HepG2 (cell line): Measurements from ENCODE around the gene NLRP5. TPM values are rescaled to one million over a fixed set of nuclear protein-coding genes. Genes with fewer than 3 reads are reported as not detected.

Source experiments
- ATAC-seq: fragments of 200-7000 bp; cut with Tn5 transposase; 3 replicates; pipeline ENCODE4 v1.9.1; 2020; ENCODE audit warnings: mild to moderate bottlenecking, moderate library complexity
- BruUV-seq: library from RNA; stranded (reverse); fragments of 400-500 nt; replicated peaks from 2 replicates; lab custom pipeline; 2021; lab: Mats Ljungman, UMichigan
- CTCF ChIA-PET: fragments of 300-600 bp; formaldehyde crosslinking; extraction: SDS; loops from one replicate; lab custom pipeline; 2021; ENCODE audit warnings: low total read pairs, inconsistent platforms, low intra/inter-chr PET ratio; lab: Yijun Ruan, JAX
- POLR2A ChIA-PET: fragments of 350-600 bp; sonication (Branson Sonifier 250); formaldehyde crosslinking; loops from one replicate; lab custom pipeline; 2020; ENCODE audit warnings: antibody characterized with exemption, inconsistent platforms; lab: Yijun Ruan, JAX
- DNase-seq: peaks from one replicate; pipeline ENCODE4 v3.0.0-alpha.2; 2015; ENCODE audit warnings: low spot score
- FAIRE-seq: peaks from 3 replicates; lab custom pipeline; 2011; peaks lifted over from hg19 to GRCh38; lab: Jason Lieb, UNC
- H2AFZ ChIP-seq: one replicate; pipeline ENCODE4 v1.6.1; 2011; ENCODE audit warnings: low read length, inconsistent platforms
- H3K27ac ChIP-seq: fragments of 300-600 bp; 3 replicates; pipeline ENCODE4 v1.8.0; 2011; ENCODE audit warnings: mixed run types, mild to moderate bottlenecking, mixed read lengths, low read length, inconsistent platforms; ENCODE audit not compliant: insufficient read depth; ENCODE audit errors: extremely low read length
- H3K27me3 ChIP-seq, 2 experiments: fragments of 200-600 bp in 1 of 2; 2 replicates in 1 of 2; 3 replicates in 1 of 2; pipeline versions ENCODE4 v1.6.0 to v1.8.0; 2011; ENCODE audit warnings: low read length in 2 of 2, mild to moderate bottlenecking in 2 of 2, moderate library complexity in 2 of 2, inconsistent platforms in 1 of 2; ENCODE audit not compliant: insufficient read depth in 2 of 2, control insufficient read depth in 1 of 2
- H3K36me3 ChIP-seq, 2 experiments: fragments of 200-600 bp in 1 of 2; replicated peaks in 1 of 2; 2 replicates in 1 of 2; 3 replicates in 1 of 2; pipeline versions ENCODE4 v1.5.1 to v1.8.0; 2011; ENCODE audit warnings: low read length in 2 of 2, inconsistent platforms in 1 of 2; ENCODE audit not compliant: insufficient read depth in 2 of 2, control insufficient read depth in 1 of 2
- H3K4me1 ChIP-seq: 2 replicates; pipeline ENCODE4 v1.5.1; 2012; ENCODE audit warnings: low read length, inconsistent platforms; ENCODE audit not compliant: insufficient read depth
- H3K4me2 ChIP-seq: 2 replicates; pipeline ENCODE4 v1.6.0; 2011; ENCODE audit warnings: low read depth, low read length, inconsistent platforms
- H3K4me3 ChIP-seq, 3 experiments: fragments of 200-600 bp in 1 of 3; sonication (generic), shearing (Covaris generic) in 1 of 3; replicated peaks in 1 of 3; 2 replicates each; pipeline ENCODE4 v1.5.1; 2011 to 2016; ENCODE audit warnings: low read length in 3 of 3, inconsistent platforms in 2 of 3, low read depth in 2 of 3, mild to moderate bottlenecking in 2 of 3, control low read depth in 1 of 3, mixed read lengths in 1 of 3; ENCODE audit not compliant: insufficient read depth in 1 of 3
- H3K79me2 ChIP-seq: one replicate; pipeline ENCODE4 v1.6.1; 2011; ENCODE audit warnings: low read length, inconsistent platforms; ENCODE audit not compliant: insufficient read depth
- H3K9ac ChIP-seq: 2 replicates; pipeline ENCODE4 v1.6.0; 2011; ENCODE audit warnings: mild to moderate bottlenecking, low read depth, low read length, inconsistent platforms; ENCODE audit not compliant: insufficient read depth
- H3K9me3 ChIP-seq: 2 replicates; pipeline ENCODE4 v1.5.1; 2012; ENCODE audit warnings: mild to moderate bottlenecking, low read length
- H4K20me1 ChIP-seq: 2 replicates; pipeline ENCODE4 v1.6.0; 2011; ENCODE audit warnings: inconsistent platforms, mild to moderate bottlenecking, low read length, moderate library complexity; ENCODE audit not compliant: insufficient read depth
- HDAC2 ChIP-seq: sonication (generic); formaldehyde crosslinking; IDR thresholded peaks from 2 replicates; pipeline ENCODE4 v1.4.0; 2020; ENCODE audit warnings: missing genetic modification reagents
- JDP2 ChIP-seq: sonication (generic); formaldehyde crosslinking; IDR thresholded peaks from 2 replicates; pipeline ENCODE4 v1.8.1; 2022; ENCODE audit warnings: missing genetic modification reagents, borderline replicate concordance
- PAF1 ChIP-seq: IDR thresholded peaks from 2 replicates; pipeline ENCODE4 v1.6.1; 2016; ENCODE audit warnings: missing genetic modification reagents, missing compliant biosample characterization
- PAX8 ChIP-seq: sonication (generic); formaldehyde crosslinking; IDR thresholded peaks from 2 replicates; pipeline ENCODE4 v1.8.0; 2022; ENCODE audit warnings: mild to moderate bottlenecking, missing genetic modification reagents, borderline replicate concordance
- ZNF136 ChIP-seq: sonication (generic); formaldehyde crosslinking; IDR thresholded peaks from 2 replicates; pipeline ENCODE4 v1.8.1; 2022; ENCODE audit warnings: low read depth, mild to moderate bottlenecking, moderate library complexity, missing genetic modification reagents
- ZNF333 ChIP-seq: sonication (generic); formaldehyde crosslinking; IDR thresholded peaks from 2 replicates; pipeline ENCODE4 v1.4.0; 2020; ENCODE audit warnings: mild to moderate bottlenecking, missing genetic modification reagents, borderline replicate concordance
- ZNF407 ChIP-seq: sonication (generic); formaldehyde crosslinking; IDR thresholded peaks from one replicate; pipeline ENCODE4 v1.5.1; 2020; ENCODE audit warnings: mild to moderate bottlenecking, missing genetic modification reagents; ENCODE audit errors: not compliant biosample characterization
- ZNF674 ChIP-seq: sonication (generic); formaldehyde crosslinking; IDR thresholded peaks from 2 replicates; pipeline ENCODE4 v1.5.0; 2020; ENCODE audit warnings: low read depth, mild to moderate bottlenecking, missing genetic modification reagents
- ZNF704 ChIP-seq: sonication (generic); formaldehyde crosslinking; IDR thresholded peaks from 2 replicates; pipeline ENCODE4 v1.8.1; 2023; ENCODE audit warnings: mild to moderate bottlenecking, inconsistent platforms, moderate library complexity, missing genetic modification reagents, borderline replicate concordance
- WGBS: methylation state at CpG from one replicate; pipeline ENCODE4 v1.1.6; 2017; ENCODE audit warnings: low lambda C conversion rate; 5-methylcytosine and 5-hydroxymethylcytosine counted together
- in situ Hi-C: cut with HindIII; loops from 2 replicates; pipeline ENCODE4 v1.10.0; 2017; ENCODE audit warnings: low pct_unique_long_range_greater_than_20kb; ENCODE audit not compliant: extremely low pct_ligation_motif_present
- intact Hi-C: fragments of 100-400 bp; cut with micrococcal nuclease; formaldehyde crosslinking; loops from one replicate; pipeline ENCODE4 v1.10.0; 2022; ENCODE audit not compliant: unreplicated experiment
- polyA plus RNA-seq, 8 experiments: library from polyadenylated mRNA; depleted of rRNA in 3 of 8; stranded (reverse) in 7 of 8; unstranded in 1 of 8; fragments of >200 nt; fragmentation: Illumina TruSeq in 4 of 8; extraction: Trizol in 4 of 8; gene quantifications; 2 replicates each; pipeline versions ENCODE4 v1.2.1 to v1.2.3, GENCODE V29; 2011 to 2016; ENCODE audit warnings: low read depth in 4 of 8, missing spikeins in 1 of 8, mixed read lengths in 1 of 8; ENCODE audit not compliant: insufficient read depth in 1 of 8
- total RNA-seq, 5 experiments: library from RNA; depleted of rRNA; stranded (reverse); fragments of >200 nt; fragmentation: Illumina TruSeq; extraction: Trizol; gene quantifications; 2 replicates each; pipeline ENCODE4 v1.2.3, GENCODE V29; 2016; ENCODE audit warnings: low read depth in 1 of 5

The NLRP5 gene
- total and polyA plus RNA-seq, 2 of the 13 experiments (the other 11 are each of a cell fraction or from before 2014, with no cell fraction given) = not detected

- Histone ChIP-seq H2AFZ (no peak overlapping the region), H3K9ac (no peak overlapping the region), H4K20me1 (no peaks in the 10 kb centered on the region), H3K36me3 (no peaks in the 10 kb centered on the region), H3K79me2 (no peaks in the 10 kb centered on the region), H3K4me2 (no peak overlapping the region), H3K27ac (no peak overlapping the region), H3K4me3 (no peak overlapping the region), H3K4me1 (no peaks in the 10 kb centered on the region), H3K27me3 (peaks cover under 1 to 11% of the 10 kb centered on the region in 2 experiments), H3K9me3 (no peaks in the 10 kb centered on the region)
- BruUV-seq = no TSS peak
- in situ Hi-C loops (no loop called here), intact Hi-C loops (no loop called here)
- ChIA-PET POLR2A (no interaction called here), CTCF (no interaction called here)
- WGBS = 19% methylated on average over 7 of the region's 7 CpGs
- no peak for TF ChIP-seq JDP2 (CRISPR knock-in tag)
- FAIRE-seq (no peak), ATAC-seq (no peak), DNase-seq (no peak)
These were observed 47.4 kb upstream of the NLRP5 start for GRCh38 chr19:55939206-55939605.

- Histone ChIP-seq H4K20me1 (no peaks in the 10 kb centered on the region), H3K4me3 (no peak overlapping the region), H3K27me3 (peaks cover 0 to 6% of the 10 kb centered on the region in 2 experiments; a peak in 3 of 5 replicates), H3K4me2 (no peak overlapping the region), H3K9me3 (no peaks in the 10 kb centered on the region), H3K4me1 (no peaks in the 10 kb centered on the region), H2AFZ (no peak overlapping the region), H3K27ac (no peak overlapping the region), H3K36me3 (no peaks in the 10 kb centered on the region), H3K9ac (no peak overlapping the region), H3K79me2 (no peaks in the 10 kb centered on the region)
- BruUV-seq = no TSS peak
- ChIA-PET CTCF (no interaction called here), POLR2A (no interaction called here)
- DNase-seq = no peak
- intact Hi-C loops = loop anchor here (10.0 kb wide), 1 partner anchor 644 kb away; no protein-coding TSS in a partner anchor
- ATAC-seq = no peak
- no peak for FAIRE-seq
- in situ Hi-C loops = no loop called here
- 33% methylated on average over 11 of the region's 11 CpGs for WGBS
- TF ChIP-seq PAF1 (no peak), ZNF333 (CRISPR knock-in tag) (no peak), HDAC2 (CRISPR knock-in tag) (no peak), ZNF136 (no peak), ZNF704 (CRISPR knock-in tag) (no peak), PAX8 (no peak), ZNF407 (no peak), ZNF674 (CRISPR knock-in tag) (no peak)
These were observed 46.3 kb upstream of the NLRP5 start for GRCh38 chr19:55940306-55940705.
